Lower leg skin (tissue), 4 donors: ENCODE results near the gene TAPBP. TPM values are rescaled to one million over a fixed set of nuclear protein-coding genes. Genes with fewer than 3 reads are reported as not detected.
"Not testable (repeated sequence)": the region's sequence is repeated elsewhere in the genome, so short reads cannot be mapped to it uniquely, and the experiment has no call there.

Experiments
- DNase-seq, 2 donors: peaks; one replicate each; pipeline ENCODE4 v3.0.0-alpha.2; 2019; ENCODE audit warnings: low spot score in 2 of 2
- H3K4me3 ChIP-seq: fragments of 200-600 bp; sonication (generic); 2 replicates; pipeline ENCODE4 v1.5.1; 2017; ENCODE audit warnings: mild to moderate bottlenecking, low read depth; ENCODE audit not compliant: poor library complexity, severe bottlenecking
- CTCF ChIP-seq, 3 donors: fragments of 450-650 bp; IDR thresholded peaks; one replicate each; pipeline ENCODE4 v1.5.1; 2016; ENCODE audit warnings: antibody characterized with exemption in 3 of 3, mild to moderate bottlenecking in 3 of 3, moderate library complexity in 2 of 3
- POLR2A ChIP-seq, 2 donors: fragments of 450-650 bp; IDR thresholded peaks; one replicate each; pipeline ENCODE4 v1.6.1; 2016 to 2017; ENCODE audit warnings: antibody characterized with exemption in 2 of 2, mild to moderate bottlenecking in 1 of 2, moderate library complexity in 1 of 2
- WGBS, 2 donors: methylation state at CpG; one replicate each; pipeline ENCODE4 v1.1.5; 2018; 5-methylcytosine and 5-hydroxymethylcytosine counted together
- intact Hi-C: fragments of 100-400 bp; cut with DNase I; formaldehyde crosslinking; loops from one replicate; pipeline ENCODE4 v1.15.0; 2023; ENCODE audit warnings: low total_unique reads
- total RNA-seq, 4 donors: library from RNA; depleted of rRNA; stranded (reverse); fragments of >200 nt; gene quantifications; one replicate each; pipeline ENCODE4 v1.1.0, GENCODE V29; 2016

The TAPBP gene
- total RNA-seq, 4 donors from 2014 or later = 80.3 to 122 (median 92.0) TPM

- no peak for TF ChIP-seq CTCF (IDR thresholded peaks at IDR 0.05)
- TF ChIP-seq POLR2A (IDR thresholded peaks at IDR 0.05) = peak in 1 of 2 donors; percentile 10
- peak; percentile 69 to 97 for DNase-seq
- peak within 1 kb of the TSS; percentile 70 for H3K4me3 ChIP-seq
- WGBS, 2 donors = 1 to 3% methylated on average over 32 to 35 of the region's 80 CpGs
- intact Hi-C loops = no loop called here
These were observed 36.8 kb downstream of the TAPBP start, which contains the start of gene B3GALT4 for GRCh38 chr6:33276864-33277662. Gene B3GALT4, plus strand, starts transcription at chr6:33277123. Its CDS starts 297 bp downstream, at chr6:33277420.

GRCh38 chr6:33276581-33276863 lies 37.4 kb downstream of the TAPBP start:
- intact Hi-C loops = no loop called here
- TF ChIP-seq CTCF (IDR thresholded peaks at IDR 0.05) = no peak
- no peak for TF ChIP-seq POLR2A (IDR thresholded peaks at IDR 0.05)
- no peak for DNase-seq
- H3K4me3 ChIP-seq = peak overlapping the region; percentile 70

- H3K4me3 ChIP-seq, intact Hi-C loops, DNase-seq: not testable (repeated sequence)
- 71 to 77% methylated on average over 16 of the region's 16 CpGs for WGBS, 2 donors
These were observed 37.9 kb downstream of the TAPBP start for GRCh38 chr6:33275795-33276580.

GRCh38 chr6:33273924-33274902 lies 39.7 kb downstream of the TAPBP start:
- WGBS, 2 donors = 70 to 73% methylated on average over 14 of the region's 14 CpGs
- DNase-seq = no peak
- no peak overlapping the region for H3K4me3 ChIP-seq
- intact Hi-C loops = no loop called here
- TF ChIP-seq CTCF (IDR thresholded peaks at IDR 0.05) = no peak
- no peak for TF ChIP-seq POLR2A (IDR thresholded peaks at IDR 0.05)

- TF ChIP-seq CTCF (IDR thresholded peaks at IDR 0.05) (no peak), POLR2A (IDR thresholded peaks at IDR 0.05) (no peak)
- H3K4me3 ChIP-seq = no peak overlapping the region
- DNase-seq = no peak
- 58 to 59% methylated on average over 11 of the region's 11 CpGs for WGBS, 2 donors
- intact Hi-C loops = no loop called here
These were observed 40.6 kb downstream of the TAPBP start for GRCh38 chr6:33273129-33273923.
